ENCODE data around the gene LIN28A.
A peak's percentile ranks its signal among the peaks of the same experiment; 100 is the strongest.

- TF ChIP-seq CTCF (IDR thresholded peaks at IDR 0.05; ENCODE audit: insufficient read depth, low read length): no peak
- peak; percentile 91 for TF ChIP-seq REST (IDR thresholded peaks at IDR 0.05; ENCODE audit: insufficient replicate concordance, low read depth)
- TF ChIP-seq SPI1 (IDR thresholded peaks at IDR 0.05; ENCODE audit: borderline replicate concordance, low read depth): peak; percentile 69
- no peak for TF ChIP-seq GABPA (IDR thresholded peaks at IDR 0.05; ENCODE audit: low read depth)
- peak; percentile 63; the same call in 1 of the 2 replicates for TF ChIP-seq POLR2AphosphoS5 (IDR thresholded peaks at IDR 0.05; ENCODE audit: low read depth)
Measured at GRCh38 chr1:26471498-26472319, 61.1 kb downstream of the LIN28A start.
